Cortex of kidney (tissue), 1 donor: ENCODE results near the gene ZNF678.

ENCODE experiments used
- DNase-seq: peaks from one replicate; lab custom pipeline; 2025; lab: John Stamatoyannopoulos, UW

The ZNF678 gene

DNA sequence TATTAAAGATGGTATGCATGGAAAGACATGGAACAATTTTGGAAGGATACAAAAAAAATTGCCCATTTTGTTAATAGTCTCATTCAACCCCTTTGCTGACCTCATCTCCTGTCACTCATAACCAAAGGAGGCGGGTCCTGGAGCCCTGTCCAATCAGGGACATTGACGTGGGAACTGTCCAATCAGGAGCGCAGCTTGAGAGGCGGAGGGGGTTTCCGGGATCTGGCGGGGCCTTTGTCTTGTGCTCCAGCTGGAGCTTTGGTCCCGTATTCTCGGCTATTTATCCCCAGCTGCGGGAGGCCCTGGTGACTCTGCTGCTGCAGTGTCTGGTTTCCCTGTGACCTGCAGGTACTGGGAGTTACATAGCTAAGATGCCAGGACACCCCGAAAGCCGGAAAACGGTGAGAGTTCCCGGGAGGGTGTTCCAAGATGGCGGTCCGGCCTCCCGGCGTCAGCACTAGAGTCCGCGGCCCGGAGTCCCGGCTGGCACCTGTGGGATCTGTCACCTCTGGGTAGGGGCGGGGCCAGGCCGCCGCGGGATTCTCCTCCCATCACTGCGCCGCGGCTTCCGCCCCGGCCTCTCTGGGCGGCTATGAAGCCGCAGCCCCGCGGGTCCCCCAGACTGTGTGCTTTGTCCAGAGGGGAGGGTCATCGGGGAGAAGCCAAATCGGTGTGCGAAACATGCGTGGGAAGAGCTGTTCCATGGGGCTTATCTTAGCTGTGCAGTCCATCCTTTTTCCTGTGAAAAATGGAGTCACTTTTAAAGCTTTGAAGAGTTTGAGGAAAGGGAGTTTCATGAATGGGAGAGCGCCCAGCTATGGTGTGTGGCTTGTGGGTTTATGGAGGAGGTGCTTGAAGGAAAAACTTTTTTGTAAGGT, at the start of gene ZNF678:
ZNF678 (plus strand) TSS at position 233 of the 878 bp plus-strand sequence. CDS start 87,436 bp downstream, outside the sequence.
- DNase-seq = peak; percentile 47

- DNase-seq = no peak
Measured at GRCh38 chr1:227518876-227519275, 44.5 kb upstream of the ZNF678 start.

- no peak for DNase-seq
Measured at GRCh38 chr1:227521782-227522181, 41.6 kb upstream of the ZNF678 start.

- no peak for DNase-seq
Measured at GRCh38 chr1:227526524-227526923, 36.8 kb upstream of the ZNF678 start.

DNA sequence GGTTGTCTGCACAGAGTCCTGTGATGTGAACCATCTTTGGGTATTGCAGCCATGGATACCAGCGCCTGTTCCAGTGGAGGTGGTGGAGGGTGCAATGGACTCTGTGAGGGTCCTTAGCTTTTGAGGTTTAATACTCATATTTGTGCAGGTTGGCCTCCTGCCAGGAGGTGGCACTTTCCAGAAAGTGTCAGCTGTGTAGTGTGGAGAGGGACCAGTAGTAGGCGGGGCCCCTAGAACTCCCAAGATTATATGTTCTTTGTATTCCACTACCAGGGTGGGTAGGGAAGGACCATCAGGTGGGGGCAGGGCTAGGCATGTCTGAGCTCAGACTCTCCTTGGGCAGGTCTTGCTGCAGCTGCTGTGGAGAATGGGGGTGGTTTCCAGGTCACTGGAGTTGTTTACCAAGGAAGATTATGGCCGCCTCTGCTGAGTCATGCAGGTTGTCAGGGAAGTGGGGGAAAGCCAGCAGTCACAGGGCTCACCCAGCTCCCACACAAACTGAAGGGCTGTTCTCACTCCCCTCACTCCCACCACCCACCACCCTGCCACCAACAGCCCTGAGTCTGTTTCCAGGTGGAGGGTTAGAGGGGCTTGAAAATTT, 31.2 kb upstream of the ZNF678 start:
- no peak for DNase-seq

GRCh38 chr1:227540170-227541098, 22.9 kb upstream of the ZNF678 start:
- no peak for DNase-seq

- DNase-seq = no peak
Measured at GRCh38 chr1:227541129-227541528, 22.2 kb upstream of the ZNF678 start.

- no peak for DNase-seq
Measured at GRCh38 chr1:227541796-227542152, 21.6 kb upstream of the ZNF678 start.

DNA sequence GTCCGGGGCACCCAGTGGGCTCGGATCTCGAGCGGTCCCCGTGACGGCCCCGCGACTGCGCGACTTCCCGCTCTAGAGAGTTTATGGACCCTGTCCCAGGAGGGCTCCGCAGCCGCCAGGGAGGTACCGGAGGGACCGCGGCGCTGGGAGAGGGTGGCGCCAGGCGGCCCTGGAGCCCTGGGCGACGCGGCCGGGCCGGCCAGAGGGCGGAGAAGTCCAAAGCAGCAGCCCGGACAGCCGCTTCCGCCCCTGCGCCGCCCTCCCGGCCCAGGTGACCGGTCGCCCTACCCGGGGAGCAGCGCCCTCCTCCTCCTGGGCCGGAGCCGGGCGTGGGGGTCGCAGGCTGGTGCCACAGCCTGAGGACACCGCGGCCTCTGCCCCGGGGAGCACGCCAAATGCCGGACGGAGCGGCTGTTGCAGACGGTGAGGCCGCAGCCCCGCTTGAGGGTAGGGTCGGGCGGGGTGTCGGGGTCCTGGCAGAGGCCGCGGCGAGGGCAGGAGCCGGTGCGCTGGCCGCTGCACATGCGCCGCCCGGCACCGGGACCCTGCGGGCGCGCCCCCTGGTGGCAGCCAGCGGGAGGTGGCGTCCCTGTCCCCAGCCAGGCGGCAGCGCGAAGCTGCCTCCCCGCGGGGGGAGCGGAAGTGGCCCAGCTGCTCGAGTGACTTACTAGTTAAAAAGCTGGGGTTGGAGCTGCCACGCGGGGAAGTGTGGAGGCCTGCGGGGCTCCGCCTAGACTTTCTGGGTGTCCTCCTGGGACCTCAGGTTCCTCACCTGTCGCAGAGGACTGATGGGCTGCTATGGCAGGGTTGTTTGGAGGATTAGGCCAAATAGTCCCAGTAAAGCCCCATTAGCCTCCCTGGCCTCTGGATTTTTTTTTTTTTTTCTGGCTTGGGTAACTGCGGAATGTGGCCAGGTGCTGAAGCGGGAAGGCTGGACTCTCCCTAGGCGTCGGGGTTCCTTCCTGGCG, 20.9 kb upstream of the ZNF678 start:
- DNase-seq = peak; percentile 84

DNA sequence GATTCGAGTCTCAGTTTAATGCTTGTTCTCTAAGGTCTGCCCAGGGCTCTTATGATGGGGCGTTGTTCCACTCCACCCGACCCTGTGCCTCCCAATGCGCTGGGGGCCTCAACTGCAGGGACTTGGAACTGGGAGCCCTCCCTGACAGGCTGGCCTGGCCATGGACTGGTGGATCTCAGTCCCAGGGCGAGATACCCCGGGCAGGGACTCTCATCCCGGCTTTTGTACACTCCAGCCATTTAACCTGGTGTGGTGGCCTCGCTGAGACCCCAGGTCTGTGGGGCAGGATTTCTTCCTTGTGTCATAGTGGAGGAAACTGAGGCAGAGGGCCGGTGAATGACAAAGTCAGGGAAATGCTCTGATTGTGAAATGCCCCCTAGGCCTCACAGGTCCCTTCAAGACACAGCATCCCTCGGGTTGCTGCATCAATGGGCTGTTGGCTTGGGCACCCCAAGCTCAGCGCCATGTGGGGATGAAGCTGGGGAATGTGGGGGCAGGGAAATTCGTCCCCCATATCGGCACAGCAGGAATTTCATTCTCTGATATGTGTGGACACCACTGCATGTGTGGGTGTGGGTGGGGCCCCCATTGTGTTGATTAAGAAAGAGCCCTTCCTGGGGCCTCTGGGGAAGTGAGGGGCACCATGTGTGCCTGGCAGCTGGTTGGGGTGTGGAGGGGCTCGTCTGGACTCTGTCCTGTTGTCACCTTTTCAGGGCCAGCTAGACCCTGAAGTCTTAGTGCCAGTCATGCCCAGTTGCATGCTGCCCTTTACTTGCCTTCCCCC, 19.9 kb upstream of the ZNF678 start:
- DNase-seq = no peak

- no peak for DNase-seq
Measured at GRCh38 chr1:227544067-227545050, 19.0 kb upstream of the ZNF678 start.

DNA sequence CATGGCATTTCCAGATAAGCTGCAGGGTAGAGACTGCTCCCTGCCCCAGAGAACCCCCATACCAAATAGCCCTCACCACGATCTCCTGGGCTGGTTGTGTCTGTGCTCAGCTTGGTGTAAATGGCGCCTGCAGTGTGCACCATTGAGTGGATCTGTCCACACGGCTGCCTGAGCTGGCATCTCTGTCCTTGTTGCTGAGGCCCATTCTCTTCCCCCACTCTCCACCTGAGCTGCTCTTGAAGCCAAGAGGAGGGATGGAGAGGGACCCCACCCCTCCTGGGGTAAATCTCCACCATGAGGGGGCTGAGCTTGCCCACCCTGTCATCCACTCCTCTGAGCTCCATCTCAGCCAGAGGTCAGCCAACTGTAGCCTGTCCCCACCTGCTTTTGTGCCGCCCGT, 18.0 kb upstream of the ZNF678 start:
- no peak for DNase-seq

DNA sequence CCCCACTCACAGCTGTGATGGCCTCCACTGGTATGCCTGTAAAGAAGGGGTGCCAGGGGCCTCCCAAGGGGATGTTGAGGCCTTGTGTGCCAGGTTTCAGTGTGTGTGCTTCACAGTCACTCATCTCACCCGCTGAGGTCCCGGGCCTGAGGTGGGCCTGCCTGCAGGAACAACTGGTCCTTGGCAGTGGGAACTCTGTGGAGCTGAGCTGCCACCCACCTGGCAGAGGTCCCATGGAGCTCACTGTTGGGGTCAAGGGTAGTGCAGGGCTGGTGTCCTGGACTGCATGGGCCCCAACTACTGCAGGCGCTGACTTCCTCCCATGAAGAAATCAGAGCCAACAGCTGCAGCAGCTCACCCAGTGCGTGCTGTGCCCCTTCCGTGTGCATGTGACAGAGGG, 17.3 kb upstream of the ZNF678 start:
- DNase-seq = no peak

DNA sequence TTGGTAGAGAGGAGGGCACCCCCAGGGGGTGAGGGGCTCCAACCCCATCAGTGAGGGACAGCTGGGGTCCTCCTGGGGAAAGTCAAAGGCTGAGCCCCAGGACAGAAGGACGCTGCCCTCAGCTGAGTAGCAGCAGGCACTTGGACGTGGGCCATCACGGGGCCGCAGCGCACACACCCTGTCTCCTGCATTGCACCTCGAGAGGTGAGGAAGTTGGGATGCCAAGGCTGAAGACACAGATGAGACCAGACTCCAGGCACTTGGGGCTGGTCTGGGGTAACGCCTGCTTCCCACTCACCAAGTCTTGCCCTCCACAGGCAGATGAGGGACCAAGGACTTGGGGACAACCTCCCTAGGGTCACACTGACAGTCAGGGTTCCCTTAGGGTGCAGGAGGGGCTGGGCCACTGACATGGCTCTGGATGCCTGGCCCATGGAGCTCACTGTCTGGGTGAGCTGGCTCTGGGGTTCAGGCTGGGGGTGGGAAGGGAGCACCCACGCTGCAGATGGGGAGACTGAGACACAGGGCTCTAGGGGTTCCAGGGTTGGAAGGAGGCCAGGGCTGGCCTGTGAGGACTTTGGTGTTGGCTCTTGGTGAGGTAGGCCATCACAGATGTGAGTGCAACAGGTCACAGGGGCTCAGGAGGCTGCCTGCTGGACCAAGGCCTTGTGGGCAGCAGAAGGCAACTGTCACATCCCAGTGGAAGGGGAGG, 16.6 kb upstream of the ZNF678 start:
- DNase-seq = no peak

- DNase-seq = no peak
Measured at GRCh38 chr1:227547310-227548118, 15.8 kb upstream of the ZNF678 start.

DNA sequence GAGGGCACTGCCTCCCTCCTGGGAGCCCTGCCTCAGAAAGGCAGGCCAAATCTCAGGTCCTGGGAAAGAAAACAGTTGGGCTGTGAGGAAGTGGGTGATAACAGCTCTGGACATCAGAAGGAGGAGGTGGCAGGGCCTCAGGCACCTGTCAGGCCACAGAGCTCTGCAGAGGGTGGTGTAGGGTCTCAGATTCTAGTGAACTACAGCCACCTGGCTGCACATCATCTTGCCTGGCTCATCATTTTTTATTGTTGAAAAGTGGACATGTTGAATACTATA, 15.3 kb upstream of the ZNF678 start:
- DNase-seq = no peak

- DNase-seq = no peak
Measured at GRCh38 chr1:227548448-227548847, 14.9 kb upstream of the ZNF678 start.

DNA sequence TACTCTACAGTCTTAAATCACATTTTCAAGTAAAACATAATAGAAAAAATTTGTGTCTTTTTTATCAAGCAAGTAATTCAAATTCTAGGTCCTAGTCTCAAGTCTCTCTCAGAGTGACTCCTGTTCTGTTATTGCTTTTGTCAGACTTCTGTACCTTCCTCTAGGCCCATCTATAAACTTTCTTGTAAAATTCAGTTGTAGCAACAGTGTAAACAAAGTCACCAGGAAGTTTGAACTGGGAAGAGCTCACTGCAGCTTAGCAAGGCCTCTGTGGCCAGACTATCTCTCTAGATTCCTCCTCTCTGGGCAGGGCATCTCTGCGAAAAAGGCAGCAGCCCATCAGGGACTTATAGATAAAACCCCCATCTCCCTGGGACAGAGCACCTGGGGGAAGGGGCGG, 13.5 kb upstream of the ZNF678 start:
- DNase-seq = no peak
